ENCODE results near the gene USP40.

DNA sequence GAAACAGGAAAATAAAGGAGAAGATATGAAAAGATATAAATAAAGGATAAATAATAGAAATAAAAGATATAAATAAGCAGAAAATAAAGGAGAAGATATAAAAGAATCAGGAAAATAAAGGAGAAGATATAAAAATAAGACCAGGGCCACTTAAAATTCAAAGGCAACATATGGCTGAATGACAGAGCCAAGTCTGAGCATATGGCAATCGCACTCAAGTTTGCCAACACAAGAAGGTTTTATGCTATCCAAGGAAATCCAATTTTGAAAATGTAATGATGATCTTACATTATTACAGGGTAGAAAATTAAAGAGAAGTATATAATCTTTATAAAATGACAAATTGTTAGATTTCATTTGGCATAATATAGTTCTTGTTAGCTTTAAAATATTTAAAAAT lies 33.6 kb downstream of the USP40 start:
- TF ChIP-seq MXI1 (IDR thresholded peaks at IDR 0.05; ENCODE audit: low read depth, low read length) (no peak), KLF13 (tag; IDR thresholded peaks at IDR 0.05; ENCODE audit: borderline replicate concordance, low read depth) (no peak), MYC (IDR thresholded peaks at IDR 0.05; ENCODE audit: low read depth, low read length) (no peak), MYC (CRISPR knock-in tag; IDR thresholded peaks at IDR 0.05; ENCODE audit: borderline replicate concordance, low read depth) (no peak), U2AF1 (optimal IDR thresholded peaks at IDR 0.05; ENCODE audit: low read depth, low read length) (no peak), FOXM1 (IDR thresholded peaks at IDR 0.05; ENCODE audit: low read depth) (no peak), FOXM1 (CRISPR knock-in tag; IDR thresholded peaks at IDR 0.05; ENCODE audit: low read depth) (no peak), TBP (optimal IDR thresholded peaks at IDR 0.05; ENCODE audit: low read depth, low read length) (no peak), EP300 (IDR thresholded peaks at IDR 0.05; ENCODE audit: low read length) (no peak), MAZ (CRISPR knock-in tag; conservative IDR thresholded peaks at IDR 0.05 in 1 of 2, IDR thresholded peaks at IDR 0.05 in 1 of 2) (no peak)
